Activated CD8-positive, alpha-beta memory T cell treated with anti-CD3 and anti-CD28 coated beads for 36 hours (primary cell): ENCODE measurements around the gene FGF18. TPM values are rescaled to one million over a fixed set of nuclear protein-coding genes. Genes with fewer than 3 reads are reported as not detected.
"Not testable (repeated sequence)": the region's sequence is repeated elsewhere in the genome, so short reads cannot be mapped to it uniquely, and the experiment has no call there.

Experiments
- CTCF ChIA-PET: fragments of 350-600 bp; sonication (Branson Sonifier 250); formaldehyde crosslinking; loops from one replicate; lab custom pipeline; 2021; ENCODE audit warnings: antibody characterized with exemption; lab: Charles Lee
- POLR2A ChIA-PET: fragments of 350-600 bp; sonication (Branson Sonifier 250); formaldehyde crosslinking; loops from one replicate; lab custom pipeline; 2021; ENCODE audit warnings: antibody characterized with exemption; lab: Charles Lee
- total RNA-seq, 2 experiments: library from RNA; stranded (reverse); gene quantifications; one replicate each; pipeline ENCODE4 v1.2.3, GENCODE V29; 2021

FGF18 gene
- total RNA-seq = under 1 TPM in 1 of 2 experiments, not detected in 1; 0.13 TPM

GRCh38 chr5:171418982-171419687 lies at the start of gene FGF18:
FGF18 (plus strand) TSS chr5:171419647; CDS start chr5:171420200, 553 bp downstream.
- POLR2A ChIA-PET = no interaction called here
- CTCF ChIA-PET = interaction anchor here (0.7 to 1.8 kb wide), 8 partner anchors 11 to 493 kb away, joined by 3 to 6 read pairs (median 4); no protein-coding TSS in a partner anchor

- ChIA-PET CTCF (no interaction called here), POLR2A (no interaction called here)
Observed at GRCh38 chr5:171369898-171370297, 49.5 kb upstream of the FGF18 start.

GRCh38 chr5:171370881-171371280 lies 48.6 kb upstream of the FGF18 start:
- POLR2A ChIA-PET = not testable (repeated sequence)
- CTCF ChIA-PET = interaction anchor here (0.6 kb wide), 1 partner anchor 15 kb away, joined by 3 read pairs; no protein-coding TSS in a partner anchor

- ChIA-PET POLR2A (interaction anchor here (0.7 kb wide), 1 partner anchor 16 kb away, joined by 3 read pairs; no protein-coding TSS in a partner anchor), CTCF (interaction anchor here (0.6 kb wide), 1 partner anchor 14 kb away, joined by 3 read pairs; no protein-coding TSS in a partner anchor)
Observed at GRCh38 chr5:171371326-171371725, 48.1 kb upstream of the FGF18 start.

GRCh38 chr5:171379961-171380360 lies 39.5 kb upstream of the FGF18 start:
- POLR2A ChIA-PET = no interaction called here
- CTCF ChIA-PET = interaction anchor here (0.7 kb wide), 1 partner anchor 15 kb away, joined by 4 read pairs; no protein-coding TSS in a partner anchor

GRCh38 chr5:171384416-171384815 lies 35.0 kb upstream of the FGF18 start:
- CTCF ChIA-PET, POLR2A ChIA-PET: not testable (repeated sequence)

GRCh38 chr5:171384999-171385398 lies 34.4 kb upstream of the FGF18 start:
- CTCF ChIA-PET = interaction anchor here (1.6 kb wide), 1 partner anchor 34 kb away, joined by 6 read pairs; the partner anchor contains the start of gene FGF18

GRCh38 chr5:171386006-171386671 lies 33.3 kb upstream of the FGF18 start:
- CTCF ChIA-PET = interaction anchor here (0.7 to 1.6 kb wide), 2 partner anchors 15 to 33 kb away, joined by 3 to 6 read pairs; partner anchors contain the start of gene FGF18
- POLR2A ChIA-PET = interaction anchor here (0.7 kb wide), 2 partner anchors 14 to 24 kb away, joined by 3 to 5 read pairs; no protein-coding TSS in a partner anchor

More at GRCh38 chr5:171384999-171385398, 34.4 kb upstream of the FGF18 start:
- POLR2A ChIA-PET = not testable (repeated sequence)

GRCh38 chr5:171386861-171387344 lies 32.5 kb upstream of the FGF18 start:
- ChIA-PET CTCF (no interaction called here), POLR2A (interaction anchor here (0.6 to 0.7 kb wide), 3 partner anchors 15 to 1446 kb away, joined by 3 to 4 read pairs (median 3); no protein-coding TSS in a partner anchor)

- POLR2A ChIA-PET = interaction anchor here (0.6 to 1.6 kb wide), 6 partner anchors 16 to 1446 kb away, joined by 3 to 5 read pairs (median 4); no protein-coding TSS in a partner anchor
- CTCF ChIA-PET = interaction anchor here (1.3 kb wide), 1 partner anchor 11 kb away, joined by 3 read pairs; no protein-coding TSS in a partner anchor
Observed at GRCh38 chr5:171387345-171387969, 32.0 kb upstream of the FGF18 start, which contains the start of gene NPM1. NPM1 (plus strand) TSS chr5:171387849; CDS start chr5:171387949, 100 bp downstream.

GRCh38 chr5:171387970-171388815 lies 31.3 kb upstream of the FGF18 start:
- ChIA-PET POLR2A (interaction anchor here (0.6 to 1.6 kb wide), 8 partner anchors 18 to 1669 kb away, joined by 3 to 7 read pairs (median 4); partner anchors contain the start of gene FBXW11), CTCF (interaction anchor here (0.5 to 1.3 kb wide), 2 partner anchors 10 to 150 kb away, joined by 3 read pairs; no protein-coding TSS in a partner anchor)

- ChIA-PET CTCF (interaction anchor here (0.5 to 1.3 kb wide), 2 partner anchors 10 to 150 kb away, joined by 3 read pairs; no protein-coding TSS in a partner anchor), POLR2A (interaction anchor here (0.6 to 1.6 kb wide), 5 partner anchors 17 to 1669 kb away, joined by 3 to 7 read pairs (median 4); partner anchors contain the start of gene FBXW11)
Observed at GRCh38 chr5:171388816-171389168, 30.7 kb upstream of the FGF18 start.

GRCh38 chr5:171390883-171391677 lies 28.4 kb upstream of the FGF18 start:
- CTCF ChIA-PET = no interaction called here
- POLR2A ChIA-PET = interaction anchor here (0.7 kb wide), 1 partner anchor 10 kb away, joined by 3 read pairs; no protein-coding TSS in a partner anchor

GRCh38 chr5:171391996-171392577 lies 27.4 kb upstream of the FGF18 start:
- CTCF ChIA-PET = interaction anchor here (0.8 kb wide), 1 partner anchor 10 kb away, joined by 4 read pairs; no protein-coding TSS in a partner anchor
- POLR2A ChIA-PET = interaction anchor here (0.8 to 1.0 kb wide), 2 partner anchors 13 to 18 kb away, joined by 3 to 4 read pairs; no protein-coding TSS in a partner anchor

- ChIA-PET POLR2A (interaction anchor here (0.8 to 1.6 kb wide), 3 partner anchors 13 to 17 kb away, joined by 3 to 6 read pairs (median 4); no protein-coding TSS in a partner anchor), CTCF (interaction anchor here (0.8 kb wide), 1 partner anchor 9 kb away, joined by 4 read pairs; no protein-coding TSS in a partner anchor)
Observed at GRCh38 chr5:171392585-171393159, 26.8 kb upstream of the FGF18 start.

- ChIA-PET CTCF (no interaction called here), POLR2A (interaction anchor here (0.6 kb wide), 1 partner anchor 20 kb away, joined by 6 read pairs; no protein-coding TSS in a partner anchor)
Observed at GRCh38 chr5:171395042-171395441, 24.4 kb upstream of the FGF18 start.
